HepG2 (cell line): ENCODE results near the gene ARL10. TPM values are rescaled to one million over a fixed set of nuclear protein-coding genes. Genes with fewer than 3 reads are reported as not detected.

Experiments used
- AGO1 ChIP-seq: fragments of 200-400 bp; formaldehyde crosslinking; IDR thresholded peaks from 2 replicates; pipeline ENCODE4 v1.6.1; 2017; ENCODE audit warnings: mild to moderate bottlenecking, low read depth, low read length, moderate library complexity; ENCODE audit not compliant: poor library complexity, severe bottlenecking
- BCL6 ChIP-seq: IDR thresholded peaks from 2 replicates; pipeline ENCODE4 v1.6.1; 2016; ENCODE audit warnings: missing genetic modification reagents, missing compliant biosample characterization
- CBX2 ChIP-seq, 2 experiments: fragments of 200-600 bp in 1 of 2; sonication (generic); formaldehyde crosslinking in 1 of 2; IDR thresholded peaks; 2 replicates each; pipeline versions ENCODE4 v1.7.0 to v1.8.1; 2018 to 2022; ENCODE audit warnings: low read depth in 2 of 2, low read length in 1 of 2, mild to moderate bottlenecking in 1 of 2, missing genetic modification reagents in 1 of 2
- E2F5 ChIP-seq: sonication (generic); formaldehyde crosslinking; conservative IDR thresholded peaks from 2 replicates; pipeline ENCODE4 v1.4.0; 2020; ENCODE audit warnings: missing genetic modification reagents
- HNF4A ChIP-seq: sonication (generic); formaldehyde crosslinking; IDR thresholded peaks from 2 replicates; pipeline ENCODE4 v1.4.0; 2020; ENCODE audit warnings: missing genetic modification reagents
- JUNB ChIP-seq: sonication (generic); formaldehyde crosslinking; IDR thresholded peaks from 2 replicates; pipeline ENCODE4 v1.8.0; 2022; ENCODE audit warnings: missing genetic modification reagents, mild to moderate bottlenecking, borderline replicate concordance
- KMT2B ChIP-seq: IDR thresholded peaks from 2 replicates; pipeline ENCODE4 v1.6.1; 2016; ENCODE audit warnings: missing genetic modification reagents, missing compliant biosample characterization
- MAZ ChIP-seq, 2 experiments: sonication (generic) in 1 of 2; formaldehyde crosslinking in 1 of 2; IDR thresholded peaks; 2 replicates each; pipeline versions ENCODE4 v1.5.0 to v1.6.1; 2012 to 2020; ENCODE audit warnings: low read depth in 2 of 2, mild to moderate bottlenecking in 2 of 2, borderline replicate concordance in 1 of 2, improper control_type of control experiment in 1 of 2, low read length in 1 of 2, missing genetic modification reagents in 1 of 2, moderate library complexity in 1 of 2
- MXD3 ChIP-seq: IDR thresholded peaks from 2 replicates; pipeline ENCODE4 v1.6.1; 2016; ENCODE audit warnings: mild to moderate bottlenecking, missing biosample characterization, missing genetic modification reagents
- NR2F2 ChIP-seq: IDR thresholded peaks from 2 replicates; pipeline ENCODE4 v1.6.1; 2012; ENCODE audit warnings: low read depth, inconsistent platforms, borderline replicate concordance
- PHF21A ChIP-seq: sonication (generic); formaldehyde crosslinking; IDR thresholded peaks from 2 replicates; pipeline ENCODE4 v1.5.0; 2020; ENCODE audit warnings: mild to moderate bottlenecking, missing genetic modification reagents
- PHF5A ChIP-seq: IDR thresholded peaks from one replicate; pipeline ENCODE4 v1.6.1; 2018; ENCODE audit warnings: low read depth, missing genetic modification reagents; ENCODE audit not compliant: unreplicated experiment
- RARG ChIP-seq: sonication (generic); formaldehyde crosslinking; IDR thresholded peaks from 2 replicates; pipeline ENCODE4 v1.4.0; 2020; ENCODE audit warnings: low read depth, mild to moderate bottlenecking, missing genetic modification reagents
- SOX5 ChIP-seq: IDR thresholded peaks from 2 replicates; pipeline ENCODE4 v1.6.1; 2016; ENCODE audit warnings: borderline replicate concordance
- SP140L ChIP-seq: sonication (generic); formaldehyde crosslinking; IDR thresholded peaks from 2 replicates; pipeline ENCODE4 v1.4.0; 2020; ENCODE audit warnings: missing genetic modification reagents, borderline replicate concordance
- SP4 ChIP-seq: sonication (generic); formaldehyde crosslinking; IDR thresholded peaks from 2 replicates; pipeline ENCODE4 v1.8.1; 2023; ENCODE audit warnings: mild to moderate bottlenecking, missing genetic modification reagents
- TBL1XR1 ChIP-seq: fragments of 150-350 bp; IDR thresholded peaks from 2 replicates; pipeline ENCODE4 v1.6.1; 2014; ENCODE audit warnings: borderline replicate concordance, low read length; ENCODE audit not compliant: partially characterized antibody
- ZBTB2 ChIP-seq: sonication (generic); formaldehyde crosslinking; IDR thresholded peaks from 2 replicates; pipeline ENCODE4 v1.8.0; 2022; ENCODE audit warnings: low read depth, missing genetic modification reagents
- ZMYM2 ChIP-seq: sonication (generic); formaldehyde crosslinking; IDR thresholded peaks from 2 replicates; pipeline ENCODE4 v1.8.0; 2022; ENCODE audit warnings: mild to moderate bottlenecking, missing genetic modification reagents
- ZNF816 ChIP-seq: sonication (generic); formaldehyde crosslinking; IDR thresholded peaks from 2 replicates; pipeline ENCODE4 v1.8.0; 2022; ENCODE audit warnings: missing genetic modification reagents, mild to moderate bottlenecking, borderline replicate concordance
- ZNF839 ChIP-seq: sonication (generic); formaldehyde crosslinking; IDR thresholded peaks from 2 replicates; pipeline ENCODE4 v1.4.0; 2020; ENCODE audit warnings: missing genetic modification reagents, mild to moderate bottlenecking, borderline replicate concordance
- ZSCAN5A ChIP-seq: sonication (generic); formaldehyde crosslinking; IDR thresholded peaks from 2 replicates; pipeline ENCODE4 v1.8.0; 2022; ENCODE audit warnings: mild to moderate bottlenecking, missing genetic modification reagents, borderline replicate concordance
- polyA plus RNA-seq, 8 experiments: library from polyadenylated mRNA; depleted of rRNA in 3 of 8; stranded (reverse) in 7 of 8; unstranded in 1 of 8; fragments of >200 nt; fragmentation: Illumina TruSeq in 4 of 8; extraction: Trizol in 4 of 8; gene quantifications; 2 replicates each; pipeline versions ENCODE4 v1.2.1 to v1.2.3, GENCODE V29; 2011 to 2016; ENCODE audit warnings: low read depth in 4 of 8, missing spikeins in 1 of 8, mixed read lengths in 1 of 8; ENCODE audit not compliant: insufficient read depth in 1 of 8
- total RNA-seq, 5 experiments: library from RNA; depleted of rRNA; stranded (reverse); fragments of >200 nt; fragmentation: Illumina TruSeq; extraction: Trizol; gene quantifications; 2 replicates each; pipeline ENCODE4 v1.2.3, GENCODE V29; 2016; ENCODE audit warnings: low read depth in 1 of 5

The ARL10 gene
- total and polyA plus RNA-seq, 2 of the 13 experiments (the other 11 are each of a cell fraction or from before 2014, with no cell fraction given), result 0.18 to 0.50 TPM

- TF ChIP-seq TBL1XR1 (no peak), RARG (CRISPR knock-in tag) (no peak), CBX2 (IDR thresholded peaks at IDR 0.05; ENCODE audit: low read depth, low read length) (no peak), CBX2 (CRISPR knock-in tag; IDR thresholded peaks at IDR 0.05; ENCODE audit: low read depth) (no peak), PHF5A (no peak), ZBTB2 (CRISPR knock-in tag) (peak; percentile 83; the same call in 1 of the 2 replicates), SOX5 (CRISPR knock-in tag) (peak; percentile 34; the same call in 1 of the 2 replicates), BCL6 (CRISPR knock-in tag) (no peak; the same call in 1 of the 2 replicates), MAZ (IDR thresholded peaks at IDR 0.05; ENCODE audit: borderline replicate concordance, low read depth, low read length) (peak; percentile 59; the same call in 1 of the 2 replicates), MAZ (CRISPR knock-in tag; IDR thresholded peaks at IDR 0.05; ENCODE audit: low read depth) (peak; percentile 99), PHF21A (CRISPR knock-in tag) (no peak; the same call in 1 of the 2 replicates), MXD3 (no peak), E2F5 (CRISPR knock-in tag) (no peak; the same call in 1 of the 2 replicates), ZMYM2 (no peak), JUNB (CRISPR knock-in tag) (no peak), SP4 (peak; percentile 97), ZSCAN5A (CRISPR knock-in tag) (0 out of 2 replicates have a peak, but pooled peaks have one; percentile 49), SP140L (CRISPR knock-in tag) (no peak), ZNF839 (CRISPR knock-in tag) (no peak), ZNF816 (CRISPR knock-in tag) (no peak; the same call in 1 of the 2 replicates), NR2F2 (no peak; the same call in 1 of the 2 replicates), KMT2B (CRISPR knock-in tag) (peak; percentile 62), HNF4A (CRISPR knock-in tag) (no peak), AGO1 (no peak)
Observed at GRCh38 chr5:176415952-176416924, 51.0 kb downstream of the ARL10 start, which contains the start of gene CLTB (continued).
